COLO829 (cell line): ENCODE results near the gene MDFI.

Experiments
- DNase-seq: peaks from one replicate; pipeline ENCODE4 v3.0.0; 2012; ENCODE audit warnings: low spot score

MDFI gene

DNA sequence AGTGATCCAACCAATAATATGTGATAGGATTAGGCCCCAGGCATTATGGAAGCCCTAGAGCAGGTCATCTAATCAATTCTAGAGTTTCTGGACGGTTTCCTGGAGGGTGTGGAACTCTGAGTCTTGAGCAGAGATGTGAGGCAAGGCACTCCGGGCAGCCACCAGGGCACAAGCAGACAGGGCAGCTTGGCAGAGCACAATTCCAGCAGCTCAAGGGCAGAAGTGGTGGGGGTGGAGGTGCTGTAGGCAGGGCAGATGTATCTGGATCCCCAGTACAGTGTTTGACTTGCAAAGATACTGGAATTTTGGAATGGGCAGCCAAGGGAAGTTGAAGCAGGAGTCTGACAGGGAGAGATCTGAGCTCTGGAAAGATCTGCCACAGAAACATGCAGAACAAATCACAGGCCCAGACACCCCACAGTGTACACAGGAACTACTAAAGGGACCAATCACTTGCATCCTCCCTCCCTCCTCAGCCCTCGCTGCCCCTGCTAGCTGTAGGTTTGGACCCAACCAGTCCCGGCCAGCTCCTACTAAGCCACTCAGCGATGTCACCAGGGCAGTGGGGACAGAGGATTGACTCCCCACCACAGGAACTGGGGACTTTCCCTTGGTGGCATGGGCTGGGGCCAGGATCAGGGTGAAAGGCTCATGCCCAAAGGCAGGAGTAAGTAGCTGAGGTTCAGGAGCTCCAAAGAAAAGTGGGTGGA lies 50.1 kb downstream of the MDFI start:
- DNase-seq: no peak

DNA sequence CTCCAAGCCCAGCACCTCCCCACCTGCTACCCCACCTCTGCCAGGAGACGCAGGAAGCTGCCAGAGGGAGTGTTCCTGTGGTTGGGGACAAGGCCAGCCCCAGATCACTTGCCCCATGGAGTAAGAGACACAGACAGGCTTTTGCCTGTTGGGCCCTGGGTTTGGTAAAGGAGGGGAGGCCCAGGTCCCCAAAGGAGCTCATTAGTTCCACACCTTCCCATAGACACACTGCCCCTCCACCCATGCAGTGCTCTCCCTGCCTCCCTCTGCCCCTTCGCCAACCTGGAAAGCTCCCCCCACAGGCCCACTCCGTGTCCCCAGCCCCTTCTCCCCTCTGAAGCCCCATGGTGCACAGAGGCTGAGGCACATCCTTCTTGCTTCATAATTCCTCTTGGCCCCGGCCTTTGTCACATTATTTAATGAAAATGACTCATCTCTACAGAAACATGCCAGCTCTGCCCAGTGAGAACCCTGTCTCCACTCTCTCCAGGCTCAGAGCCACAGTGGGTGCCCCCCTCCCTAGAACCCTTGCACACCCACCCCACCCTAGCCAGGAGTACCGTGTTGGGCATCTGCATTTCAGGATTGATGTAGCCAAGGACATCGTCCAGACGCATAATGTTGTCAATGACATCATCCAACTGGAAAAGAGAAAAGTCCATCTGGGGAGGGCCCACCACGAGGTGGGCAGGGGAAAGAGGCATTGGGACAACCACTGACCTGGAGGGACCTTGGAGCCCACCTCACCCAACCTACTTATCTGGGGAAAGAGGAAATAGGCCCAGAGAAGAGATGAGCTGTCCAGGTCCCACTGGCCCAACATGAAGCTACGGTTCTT lies 51.1 kb downstream of the MDFI start:
- no peak for DNase-seq

DNA sequence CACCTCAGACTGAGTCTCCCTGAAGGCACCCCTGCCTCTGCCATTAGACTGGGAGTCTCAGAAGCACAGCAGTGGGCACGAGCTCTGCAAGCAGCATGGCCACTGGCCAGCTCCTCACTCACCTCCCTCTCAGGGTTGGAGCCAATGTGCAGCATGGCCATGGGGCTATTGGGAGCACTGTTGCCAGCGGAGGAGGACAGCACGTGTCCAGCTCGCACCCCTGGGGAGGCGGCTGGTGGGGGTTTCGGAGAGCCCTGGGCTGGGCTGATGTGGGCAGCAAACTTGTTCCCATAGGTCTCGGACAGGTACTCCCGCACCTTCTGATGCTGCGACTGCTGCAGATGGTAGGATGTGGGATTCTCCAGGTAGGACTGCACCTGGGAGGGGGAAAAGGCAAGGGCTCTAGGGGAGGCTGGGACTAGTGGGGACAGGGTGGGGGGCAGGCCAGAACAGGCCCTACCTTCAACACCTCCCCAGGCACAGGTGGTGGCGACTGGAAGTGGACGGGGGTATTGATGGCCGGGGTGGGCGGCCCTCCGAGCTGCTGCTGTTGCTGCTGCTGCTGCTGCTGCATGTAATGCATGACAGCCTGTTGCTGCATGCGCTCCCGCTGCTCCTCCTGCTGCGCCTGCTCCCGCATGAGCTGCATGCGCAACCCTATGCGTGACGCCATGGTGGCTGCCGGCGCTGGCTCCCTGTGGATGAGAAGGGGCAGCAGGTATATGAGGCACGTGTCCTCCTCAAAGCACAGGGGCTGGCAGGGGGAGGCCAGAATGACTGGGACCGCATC lies 52.5 kb downstream of the MDFI start:
- no peak for DNase-seq

DNA sequence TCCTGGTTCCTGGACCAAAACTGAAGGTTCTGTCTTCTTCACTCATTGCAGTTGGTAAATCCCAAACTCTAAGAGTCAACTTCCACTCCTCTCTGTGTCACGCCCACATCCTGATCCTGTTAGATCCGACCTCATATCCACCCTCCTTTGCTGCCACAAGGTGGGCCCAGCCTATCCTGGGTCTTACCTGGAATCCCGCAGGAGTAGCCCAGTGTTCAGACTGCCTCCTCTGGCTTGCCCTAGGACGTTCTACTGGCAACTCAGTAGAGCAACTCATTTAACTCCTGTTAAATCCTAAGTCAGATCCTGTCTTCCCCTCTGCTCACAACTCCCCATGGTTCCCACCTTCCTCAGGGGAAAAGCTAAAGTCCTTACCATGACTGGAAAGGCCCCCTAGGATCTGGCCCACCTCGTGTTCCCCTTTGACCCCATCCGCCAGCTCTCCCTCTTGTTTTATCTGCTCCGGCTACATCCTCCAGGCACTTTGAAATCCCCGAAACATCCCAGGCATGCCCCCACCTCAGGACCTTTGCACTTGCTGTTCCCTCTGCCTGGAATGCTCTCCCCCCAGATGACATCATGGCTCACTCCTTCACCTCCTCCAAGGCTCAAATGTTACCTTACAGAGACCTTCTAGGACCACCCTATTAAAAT lies 53.3 kb downstream of the MDFI start:
- no peak for DNase-seq

DNA sequence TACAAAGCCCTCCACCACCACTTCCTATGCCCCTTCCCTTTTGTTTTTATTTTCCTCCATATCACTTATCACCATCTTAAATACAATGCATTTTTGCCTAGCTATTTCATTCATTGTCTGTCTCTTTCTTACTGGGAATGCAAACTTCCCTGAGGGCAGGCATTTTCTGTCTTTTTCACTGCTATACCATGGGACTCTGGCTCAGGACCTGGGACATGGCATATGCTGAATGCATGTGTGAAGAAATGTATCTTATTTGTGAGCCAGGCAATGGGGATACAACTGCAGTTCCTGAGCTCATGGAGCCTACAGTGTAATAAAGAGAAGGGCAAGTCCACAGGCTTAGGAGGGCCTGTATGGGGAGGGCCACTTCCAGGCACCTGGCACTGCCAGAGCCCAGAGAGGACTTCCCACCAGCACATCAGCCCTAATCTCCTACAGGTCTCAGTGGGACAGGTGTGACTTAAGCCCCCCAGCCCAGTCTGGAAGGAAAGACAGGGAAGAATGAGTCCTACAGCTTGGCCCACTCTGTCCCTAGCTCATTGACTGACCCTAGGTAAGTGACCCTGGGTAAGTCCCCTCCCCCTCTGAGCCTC lies 53.9 kb downstream of the MDFI start:
- DNase-seq: no peak

DNA sequence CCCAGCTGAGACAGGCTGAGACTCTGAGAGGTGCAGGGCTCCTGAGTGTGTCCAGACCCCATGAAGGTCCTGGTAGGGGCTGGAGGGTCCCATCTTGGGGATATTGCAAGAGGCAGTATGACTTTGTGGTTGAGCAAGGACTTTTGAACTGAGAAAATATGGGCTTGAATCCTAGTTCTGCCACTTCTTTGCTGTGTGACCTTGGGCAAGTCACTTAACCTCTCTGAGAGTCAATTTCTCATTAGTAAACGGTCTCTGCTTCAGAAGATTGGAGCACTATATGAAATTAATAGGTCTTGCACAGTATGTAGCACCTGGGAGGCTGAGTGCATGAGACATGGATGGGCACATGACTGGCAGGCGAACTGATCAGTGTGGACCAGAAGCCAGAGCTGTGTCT lies 54.5 kb downstream of the MDFI start:
- no peak for DNase-seq

DNA sequence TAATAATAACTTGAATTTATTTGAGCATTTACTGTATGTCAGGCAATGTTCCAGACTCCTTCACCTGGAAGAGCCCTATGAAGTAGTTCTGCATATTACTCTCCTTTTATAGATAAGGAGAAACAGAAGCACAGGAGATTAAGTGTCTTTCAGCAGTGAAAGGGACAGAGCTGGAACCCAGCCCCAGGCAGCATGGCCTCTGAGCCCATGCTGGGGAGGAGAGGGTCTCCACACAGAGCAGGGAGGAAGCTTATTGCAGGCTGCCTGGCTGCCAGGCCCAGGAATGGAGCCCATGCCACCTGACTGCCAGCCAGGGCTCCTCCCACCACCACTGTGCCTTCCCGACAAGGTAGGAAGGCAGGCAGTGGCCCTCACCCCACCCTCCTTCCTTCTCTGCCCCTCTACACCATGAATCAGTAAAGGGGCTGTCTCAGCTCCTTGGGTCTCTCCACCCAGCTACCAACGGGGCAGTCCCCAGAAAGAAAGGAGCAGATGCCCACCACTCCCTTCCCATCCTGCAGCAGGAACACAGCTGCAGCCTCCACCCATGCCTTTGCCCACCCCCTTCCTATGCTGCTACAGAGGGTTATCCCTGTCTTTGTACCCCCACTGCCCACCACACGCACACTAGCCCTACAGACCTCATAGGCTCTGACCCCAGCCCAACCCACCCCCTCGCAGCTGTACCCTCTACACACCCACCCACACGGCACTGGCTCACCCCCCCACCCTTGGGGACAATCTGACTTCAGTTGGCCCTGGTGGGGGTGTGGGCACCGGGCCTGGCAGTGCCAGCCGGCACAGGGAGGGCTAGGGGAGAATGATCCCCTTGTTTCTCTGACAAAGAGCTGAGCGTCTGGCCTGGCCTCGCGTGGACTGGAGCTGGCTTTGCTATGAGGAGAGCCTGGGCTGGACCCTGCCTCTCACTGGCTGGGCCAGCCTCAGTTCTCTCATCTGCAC lies 55.3 kb downstream of the MDFI start:
- no peak for DNase-seq

DNA sequence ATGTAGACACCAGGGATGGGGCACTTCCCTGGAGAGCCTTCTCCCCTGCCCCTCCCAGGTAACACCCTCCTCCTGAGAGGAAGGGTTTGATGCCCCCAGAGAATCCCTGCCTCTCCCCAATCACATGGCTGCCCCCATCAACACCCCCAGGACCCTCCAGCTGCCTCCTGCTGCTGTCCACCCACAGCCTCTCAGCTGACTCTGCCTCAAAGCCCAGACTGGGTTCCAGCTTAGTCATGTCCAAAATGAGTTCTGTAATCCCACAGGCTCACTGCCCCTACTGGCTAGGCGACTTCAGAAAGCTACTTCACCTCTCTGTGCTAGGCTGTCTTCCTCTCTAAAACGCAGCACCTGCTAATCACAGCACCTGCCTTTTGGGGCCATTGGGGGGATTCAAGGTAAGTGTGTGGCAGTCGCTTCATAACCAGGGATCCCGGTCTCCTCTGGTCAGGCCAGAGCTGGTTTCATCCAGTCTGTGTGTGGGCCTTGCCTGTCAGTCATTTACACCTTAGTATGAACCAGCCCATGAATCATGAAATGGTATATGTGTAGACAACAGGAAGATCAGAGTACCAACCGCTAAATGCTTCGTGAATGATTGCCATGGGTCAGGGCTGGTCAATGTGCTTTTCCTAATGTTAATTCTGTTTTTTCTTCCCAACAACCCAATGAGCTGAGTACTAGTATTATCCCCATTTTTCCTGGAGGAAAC lies 56.7 kb downstream of the MDFI start:
- no peak for DNase-seq

DNA sequence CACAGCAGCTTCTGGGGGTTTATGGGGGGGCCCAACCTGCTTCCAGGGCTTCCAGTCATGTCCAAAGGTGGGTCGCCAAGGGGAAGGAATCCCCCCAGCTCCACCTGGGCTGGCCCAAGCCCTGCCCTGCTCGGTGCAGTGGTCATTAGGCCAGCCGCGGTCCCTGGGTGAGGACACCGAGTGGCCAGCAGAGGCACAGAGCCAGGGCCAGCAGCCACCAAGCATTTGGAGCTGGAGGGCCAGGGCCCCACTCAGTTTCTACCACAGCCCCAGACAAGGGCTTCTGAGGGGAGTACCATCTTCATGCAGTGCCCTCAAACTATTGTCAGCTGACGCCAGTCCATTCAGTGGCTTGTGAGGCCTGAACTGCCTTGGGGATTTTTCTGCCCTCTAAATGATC lies 57.6 kb downstream of the MDFI start:
- DNase-seq: no peak

DNA sequence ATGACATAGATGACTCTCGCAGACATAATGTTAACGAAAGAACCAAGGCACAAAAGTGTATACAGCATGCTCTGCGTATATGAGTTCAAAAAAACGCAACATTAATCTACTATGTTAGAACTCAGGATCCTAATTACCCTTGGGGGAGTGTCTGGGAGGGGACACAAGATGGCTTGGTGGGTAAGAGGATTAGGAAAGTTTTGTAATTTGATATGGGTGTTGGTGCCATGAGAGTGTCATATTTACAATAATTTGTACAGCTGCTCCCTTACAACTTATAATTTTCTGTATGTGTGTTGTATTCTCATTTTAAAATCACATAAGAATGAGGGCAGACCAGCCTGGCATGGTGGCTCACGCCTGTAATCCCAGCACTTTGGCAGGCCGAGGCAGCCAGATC lies 58.5 kb downstream of the MDFI start:
- DNase-seq: no peak

DNA sequence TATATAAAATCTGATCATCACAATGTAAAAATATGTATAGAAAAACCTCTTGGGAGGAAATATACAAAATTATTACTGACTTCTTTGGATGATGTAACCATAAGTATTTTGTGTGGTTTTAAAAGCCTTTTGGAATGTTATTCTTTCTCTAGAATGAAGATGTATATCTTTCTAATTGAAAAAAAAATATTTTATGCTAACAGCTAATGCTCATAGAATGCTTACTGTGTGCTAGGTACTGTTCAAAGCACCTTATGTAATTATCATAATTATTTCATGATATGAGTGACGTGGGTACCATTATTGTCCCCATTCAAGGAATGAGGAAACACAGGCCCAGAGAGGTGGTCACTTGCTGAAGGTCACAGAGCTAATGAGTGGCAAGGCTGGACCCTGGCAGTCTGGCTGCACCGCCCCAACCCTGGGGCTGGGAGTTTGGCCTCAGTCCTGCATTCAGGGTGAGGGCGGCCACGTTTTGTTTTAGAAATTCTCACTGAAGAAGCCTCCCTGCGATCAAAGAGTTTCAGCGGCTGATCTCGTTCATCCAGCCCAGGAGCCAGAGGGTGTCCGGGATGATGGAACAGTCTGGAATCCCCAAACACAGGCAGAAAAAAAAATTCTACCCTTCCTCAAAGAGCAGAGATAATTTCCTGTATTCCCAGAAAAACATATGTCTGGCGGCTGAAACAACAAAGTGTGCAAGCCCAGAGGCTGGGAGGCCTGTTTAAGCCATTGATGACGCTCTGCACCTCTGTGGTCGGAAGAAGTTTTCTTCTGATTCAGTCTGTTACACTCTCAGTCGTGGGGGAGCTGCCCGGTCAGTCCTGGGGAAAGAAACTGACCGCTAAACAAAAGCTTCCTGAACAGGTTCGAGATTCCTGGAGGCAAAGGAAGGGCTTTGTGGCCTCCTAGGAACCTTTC lies 59.9 kb downstream of the MDFI start:
- no peak for DNase-seq

DNA sequence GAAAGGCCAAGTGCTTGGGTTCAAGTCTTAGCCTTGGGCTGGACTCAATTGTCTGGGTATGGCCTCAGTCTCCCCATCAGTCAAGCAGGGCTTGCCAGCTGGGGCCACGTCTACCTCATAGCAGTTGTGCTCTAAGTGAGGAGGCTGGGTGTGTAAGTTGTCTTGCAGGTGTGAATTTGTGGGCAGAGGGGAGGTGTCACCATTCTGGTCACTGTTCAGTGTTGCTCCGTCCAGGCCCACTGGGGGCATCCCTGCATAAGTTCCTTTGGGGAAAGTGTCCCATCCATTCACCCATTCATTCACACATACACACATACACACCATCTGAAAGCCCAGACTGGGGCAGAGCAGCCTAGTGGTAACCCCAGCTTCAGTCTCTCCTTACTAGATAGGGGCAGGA lies 60.8 kb downstream of the MDFI start:
- no peak for DNase-seq

DNA sequence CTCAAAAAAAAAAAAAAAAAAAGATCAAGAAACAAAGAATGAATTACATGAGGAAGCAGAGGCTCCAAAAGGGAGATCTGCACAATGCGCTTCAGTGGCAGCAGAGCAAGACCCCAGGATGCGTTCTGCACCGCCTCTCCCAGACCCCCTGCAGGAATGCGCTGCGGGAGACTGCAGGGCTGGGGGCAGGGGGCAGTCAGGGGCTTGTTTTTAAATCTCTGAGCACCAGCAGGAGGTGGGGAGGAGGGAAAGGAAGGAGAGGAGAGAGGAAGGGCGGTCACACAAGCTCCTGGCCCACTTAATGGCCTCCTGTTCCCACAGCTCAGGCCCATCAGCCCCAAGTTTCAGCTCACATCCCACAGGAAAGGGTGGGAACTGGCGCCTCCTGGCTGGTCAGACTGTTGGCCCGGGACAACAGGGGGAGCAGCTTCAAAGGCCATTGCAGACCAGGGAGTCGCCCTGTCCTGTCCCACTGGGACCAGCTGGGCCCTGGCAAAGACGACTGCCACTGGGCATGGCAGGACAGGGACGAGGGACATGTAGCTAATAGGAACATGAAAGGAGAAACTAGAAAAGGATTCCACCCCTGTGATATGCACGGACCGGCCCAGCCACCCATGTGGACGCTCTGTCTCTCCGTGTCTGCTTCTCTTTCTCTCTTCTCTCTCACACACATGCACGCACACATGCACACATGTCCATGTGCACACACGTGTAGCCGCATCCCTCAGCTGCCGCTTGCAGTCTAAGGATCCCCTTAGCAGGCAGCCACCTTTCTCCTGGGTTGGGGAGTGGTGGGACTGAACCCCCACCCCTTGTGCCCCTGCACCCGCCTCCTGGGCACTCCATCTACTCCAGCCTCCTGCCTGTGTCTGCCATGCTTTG lies 62.4 kb downstream of the MDFI start:
- no peak for DNase-seq

DNA sequence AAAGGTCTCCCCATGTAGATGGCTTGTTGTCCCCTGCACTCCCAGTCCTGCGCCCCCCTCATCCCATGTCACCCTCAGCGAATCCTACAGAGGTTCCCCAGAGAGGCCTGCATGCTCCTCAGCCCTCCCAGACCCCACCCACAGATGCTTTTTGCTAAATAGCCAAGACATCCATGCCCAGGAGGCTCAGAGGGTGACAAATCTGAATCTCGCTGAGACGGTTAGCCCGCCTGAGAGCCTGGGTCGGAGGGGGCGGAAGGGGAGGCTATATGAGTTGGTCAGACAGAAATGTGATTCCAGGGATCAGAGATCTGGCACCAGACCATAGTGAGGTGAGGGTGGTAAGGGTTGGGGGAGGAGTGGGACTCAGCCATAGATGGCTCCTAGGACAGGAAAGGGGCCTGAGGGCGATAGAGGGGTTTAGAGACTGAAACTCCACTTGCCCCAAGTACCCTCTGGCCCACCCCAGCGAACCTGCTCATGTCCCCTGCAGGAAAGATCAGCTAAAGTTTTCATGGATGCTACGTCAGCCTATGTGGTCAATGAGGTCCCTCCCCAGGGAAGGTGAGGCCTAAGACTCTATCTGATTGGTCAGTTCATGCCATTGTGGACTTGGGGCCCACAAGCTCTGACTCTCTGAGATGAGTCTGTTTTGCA lies 63.9 kb downstream of the MDFI start:
- no peak for DNase-seq

DNA sequence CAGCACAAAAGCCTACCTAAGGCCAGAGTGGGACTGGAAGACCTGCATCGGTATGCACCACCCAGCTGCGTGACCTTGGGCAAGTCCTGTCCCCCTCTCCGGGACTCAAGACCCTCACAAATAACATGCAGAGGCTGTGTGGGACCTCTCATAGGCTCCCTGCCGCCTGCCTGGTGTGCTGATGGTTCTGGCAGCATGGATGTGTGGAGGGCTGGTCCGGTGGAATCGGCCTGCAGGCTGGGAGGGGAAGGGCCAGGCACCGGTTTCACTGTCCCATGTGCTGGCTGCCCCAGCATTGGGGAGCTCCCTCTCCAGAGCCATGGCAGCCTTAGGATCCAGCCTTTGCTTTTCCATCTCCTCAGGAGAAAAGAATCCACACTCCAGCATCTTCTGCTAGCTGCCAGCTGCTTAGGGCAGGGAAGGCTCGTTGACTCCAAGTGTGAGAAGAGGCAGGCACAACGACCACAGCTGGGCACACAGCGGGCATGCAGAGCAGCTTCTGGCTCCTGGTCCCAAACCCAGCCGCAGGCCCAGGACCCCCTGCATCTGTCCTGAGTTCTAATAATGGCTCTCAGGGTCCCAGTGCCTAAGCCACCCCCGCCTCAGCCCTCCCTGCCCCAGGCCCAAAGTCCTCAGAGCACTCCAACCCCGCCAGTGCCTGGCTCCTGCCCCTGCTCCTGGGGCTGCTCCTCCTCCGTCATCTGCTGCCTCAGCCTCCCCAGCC lies 64.7 kb downstream of the MDFI start:
- no peak for DNase-seq
